ENCODE measurements around the gene TACC3. TPM values are rescaled to one million over a fixed set of nuclear protein-coding genes. Genes with fewer than 3 reads are reported as not detected.
A peak's percentile ranks its signal among the peaks of the same experiment; 100 is the strongest.

TACC3 gene
- total RNA-seq, 5 donors from 2014 or later (not counting 1 experiment from before 2014, with no cell fraction given) = 100 to 138 (median 127) TPM

DNA sequence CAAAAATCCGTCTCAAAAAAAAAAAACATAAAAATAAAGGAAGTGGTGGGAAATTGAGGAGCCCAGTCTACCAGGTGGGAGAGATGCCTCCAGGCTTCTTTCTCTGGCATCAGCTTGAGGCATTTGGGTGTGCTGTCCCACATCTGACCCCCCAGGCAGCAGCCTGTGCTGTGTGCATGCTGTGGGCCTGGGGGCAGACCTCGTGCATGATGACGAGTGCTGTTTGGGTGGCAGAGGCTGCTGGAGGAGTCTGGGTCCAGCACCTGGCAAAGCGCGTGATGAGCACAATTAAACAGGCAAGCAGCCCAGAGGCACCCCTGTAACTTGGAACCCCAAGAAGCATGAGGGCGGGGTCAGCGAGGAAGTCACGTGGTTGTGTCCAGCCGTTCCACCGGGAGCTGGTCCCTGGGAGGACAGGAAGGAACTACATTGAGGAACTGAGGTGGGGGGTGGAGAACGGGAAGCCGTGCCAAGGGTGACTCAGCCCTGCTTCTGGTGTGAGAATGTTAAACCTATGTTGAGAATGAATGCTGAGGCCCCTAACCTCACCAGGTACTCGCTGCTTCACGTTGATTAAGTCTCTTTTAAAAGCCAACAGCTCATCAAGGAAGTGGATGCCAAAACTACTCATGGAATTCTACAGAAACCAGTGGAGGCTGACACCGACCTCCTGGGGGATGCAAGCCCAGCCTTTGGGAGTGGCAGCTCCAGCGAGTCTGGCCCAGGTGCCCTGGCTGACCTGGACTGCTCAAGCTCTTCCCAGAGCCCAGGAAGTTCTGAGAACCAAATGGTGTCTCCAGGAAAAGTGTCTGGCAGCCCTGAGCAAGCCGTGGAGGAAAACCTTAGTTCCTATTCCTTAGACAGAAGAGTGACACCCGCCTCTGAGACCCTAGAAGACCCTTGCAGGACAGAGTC is 6.1 kb downstream of the TACC3 start:
- no peak overlapping the region for H3K27ac Mint-ChIP-seq
- DNase-seq = no peak
- ChIA-PET CTCF (interaction anchor here (0.9 to 6.1 kb wide), 3 partner anchors 34 to 36 kb away, joined by 3 to 75 read pairs (median 28); no protein-coding TSS in a partner anchor), POLR2A (no interaction called here)
- H3K9me3 ChIP-seq = no peaks in the 10 kb centered on the region
- peaks cover 20 to 57% of the 10 kb centered on the region in 2 donors for H3K36me3 ChIP-seq (ENCODE audit: control insufficient read depth in 2 of 2, extremely low read depth in 1 of 2, insufficient read depth in 1 of 2, low read length in 1 of 2)
- H3K27ac ChIP-seq (ENCODE audit: low read length) = no peak overlapping the region
- WGBS (ENCODE audit: insufficient coverage) = 87% methylated on average over 17 of the region's 18 CpGs
- peaks cover 14 to 85% of the 10 kb centered on the region in 2 experiments for H3K4me1 ChIP-seq (ENCODE audit: control insufficient read depth in 1 of 2, extremely low read depth in 1 of 2, insufficient read depth in 2 of 2, low read length in 2 of 2)
- H3K27me3 Mint-ChIP-seq = no peaks in the 10 kb centered on the region
- no peaks in the 10 kb centered on the region for H3K27me3 ChIP-seq (replicated peaks in 1 of 2; ENCODE audit: control insufficient read depth in 2 of 2, extremely low read depth in 1 of 2, insufficient read depth in 2 of 2, low read length in 1 of 2)
- peaks cover 31% of the 10 kb centered on the region for H3K36me3 Mint-ChIP-seq
- no peak for ATAC-seq (replicated peaks in 1 of 4)
- H3K9me3 Mint-ChIP-seq = no peaks in the 10 kb centered on the region
- peak overlapping the region in 1 of 3 donors; percentile 86 for H3K4me3 Mint-ChIP-seq
- H3K4me1 Mint-ChIP-seq = peaks cover 59 to 72% (median 65%) of the 10 kb centered on the region in 3 donors
- H3K4me3 ChIP-seq (ENCODE audit: control insufficient read depth in 1 of 2, extremely low read depth in 1 of 2, low read length in 1 of 2) = no peak overlapping the region

DNA sequence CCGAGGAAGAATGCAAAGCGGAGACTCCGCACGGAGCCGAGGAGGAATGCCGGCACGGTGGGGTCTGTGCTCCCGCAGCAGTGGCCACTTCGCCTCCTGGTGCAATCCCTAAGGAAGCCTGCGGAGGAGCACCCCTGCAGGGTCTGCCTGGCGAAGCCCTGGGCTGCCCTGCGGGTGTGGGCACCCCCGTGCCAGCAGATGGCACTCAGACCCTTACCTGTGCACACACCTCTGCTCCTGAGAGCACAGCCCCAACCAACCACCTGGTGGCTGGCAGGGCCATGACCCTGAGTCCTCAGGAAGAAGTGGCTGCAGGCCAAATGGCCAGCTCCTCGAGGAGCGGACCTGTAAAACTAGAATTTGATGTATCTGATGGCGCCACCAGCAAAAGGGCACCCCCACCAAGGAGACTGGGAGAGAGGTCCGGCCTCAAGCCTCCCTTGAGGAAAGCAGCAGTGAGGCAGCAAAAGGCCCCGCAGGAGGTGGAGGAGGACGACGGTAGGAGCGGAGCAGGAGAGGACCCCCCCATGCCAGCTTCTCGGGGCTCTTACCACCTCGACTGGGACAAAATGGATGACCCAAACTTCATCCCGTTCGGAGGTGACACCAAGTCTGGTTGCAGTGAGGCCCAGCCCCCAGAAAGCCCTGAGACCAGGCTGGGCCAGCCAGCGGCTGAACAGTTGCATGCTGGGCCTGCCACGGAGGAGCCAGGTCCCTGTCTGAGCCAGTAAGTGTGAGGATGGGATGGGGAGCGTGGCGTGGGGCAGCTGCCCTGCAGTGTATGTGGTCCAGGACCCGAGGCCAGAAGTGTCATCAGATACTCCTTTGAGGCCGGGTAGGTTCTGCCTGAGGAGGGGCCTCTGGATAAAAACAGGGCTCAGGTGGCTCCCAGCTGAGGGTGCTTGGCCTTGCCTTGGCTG is 7.0 kb downstream of the TACC3 start:
- peak overlapping the region in 1 of 3 donors; percentile 35 for H3K4me3 Mint-ChIP-seq
- no peak overlapping the region for H3K27ac Mint-ChIP-seq
- ATAC-seq (replicated peaks in 1 of 4) = no peak

DNA sequence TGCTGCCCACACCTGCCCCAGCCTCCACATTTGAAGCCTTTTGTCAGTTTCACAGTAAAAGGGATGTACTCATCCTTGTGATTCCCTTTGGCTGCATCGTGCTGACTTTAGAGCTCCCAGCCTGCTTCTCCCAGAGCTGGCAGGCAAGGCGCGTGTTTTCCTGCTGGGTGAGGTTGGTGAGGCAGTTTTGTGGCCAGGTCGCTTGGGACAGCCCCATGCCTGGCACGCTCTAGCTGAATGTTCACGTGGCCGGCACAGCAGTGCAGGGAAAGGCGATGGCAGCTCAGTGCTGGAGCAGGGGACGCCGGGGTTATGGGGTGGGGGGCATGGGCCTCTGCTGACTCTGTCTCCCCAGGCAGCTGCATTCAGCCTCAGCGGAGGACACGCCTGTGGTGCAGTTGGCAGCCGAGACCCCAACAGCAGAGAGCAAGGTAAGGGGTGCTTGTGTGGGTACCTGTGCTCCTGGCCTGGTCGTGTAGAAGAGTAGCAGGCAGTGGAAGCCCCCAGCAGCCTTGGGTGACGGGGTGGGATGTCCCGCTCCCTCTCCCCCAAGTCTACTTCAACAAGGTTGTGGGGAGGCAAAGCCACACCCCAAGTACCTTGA is 9.3 kb downstream of the TACC3 start:
- no peak overlapping the region for H3K27ac Mint-ChIP-seq
- DNase-seq (no peak), ATAC-seq (replicated peaks in 1 of 4) (no peak)
- Histone ChIP-seq H3K27ac (ENCODE audit: low read length) (no peak overlapping the region), H3K27me3 (replicated peaks in 1 of 2; ENCODE audit: control insufficient read depth in 2 of 2, extremely low read depth in 1 of 2, insufficient read depth in 2 of 2, low read length in 1 of 2) (no peaks in the 10 kb centered on the region), H3K4me3 (ENCODE audit: control insufficient read depth in 1 of 2, extremely low read depth in 1 of 2, low read length in 1 of 2) (no peak overlapping the region), H3K36me3 (ENCODE audit: control insufficient read depth in 2 of 2, extremely low read depth in 1 of 2, insufficient read depth in 1 of 2, low read length in 1 of 2) (peaks cover 28 to 77% of the 10 kb centered on the region in 2 donors), H3K4me1 (ENCODE audit: control insufficient read depth in 1 of 2, extremely low read depth in 1 of 2, insufficient read depth in 2 of 2, low read length in 2 of 2) (peaks cover 4 to 55% of the 10 kb centered on the region in 2 experiments), H3K9me3 (no peaks in the 10 kb centered on the region)
- POLR2A ChIA-PET = no interaction called here
- no peak overlapping the region for H3K4me3 Mint-ChIP-seq
- H3K27me3 Mint-ChIP-seq = no peaks in the 10 kb centered on the region
- H3K9me3 Mint-ChIP-seq = no peaks in the 10 kb centered on the region
- H3K36me3 Mint-ChIP-seq = peaks cover 38% of the 10 kb centered on the region
- WGBS (ENCODE audit: insufficient coverage) = 92% methylated on average over 13 of the region's 16 CpGs
- CTCF ChIA-PET = interaction anchor here (0.6 to 2.3 kb wide), 4 partner anchors 28 to 43 kb away, joined by 4 to 13 read pairs (median 6); no protein-coding TSS in a partner anchor
- peaks cover 32 to 44% (median 38%) of the 10 kb centered on the region in 3 donors for H3K4me1 Mint-ChIP-seq

More for the DNA sequence above, 7.0 kb downstream of the TACC3 start:
- H3K4me1 ChIP-seq (ENCODE audit: control insufficient read depth in 1 of 2, extremely low read depth in 1 of 2, insufficient read depth in 2 of 2, low read length in 2 of 2) = peaks cover 6 to 78% of the 10 kb centered on the region in 2 experiments
- H3K27ac ChIP-seq (ENCODE audit: low read length) = no peak overlapping the region
- H3K27me3 ChIP-seq (replicated peaks in 1 of 2; ENCODE audit: control insufficient read depth in 2 of 2, extremely low read depth in 1 of 2, insufficient read depth in 2 of 2, low read length in 1 of 2) = no peaks in the 10 kb centered on the region
- no peak for DNase-seq
- POLR2A ChIA-PET = no interaction called here
- H3K36me3 ChIP-seq (ENCODE audit: control insufficient read depth in 2 of 2, extremely low read depth in 1 of 2, insufficient read depth in 1 of 2, low read length in 1 of 2) = peaks cover 22 to 67% of the 10 kb centered on the region in 2 donors
- CTCF ChIA-PET = interaction anchor here (0.8 to 6.1 kb wide), 4 partner anchors 35 to 37 kb away, joined by 3 to 75 read pairs (median 8); no protein-coding TSS in a partner anchor
- WGBS (ENCODE audit: insufficient coverage) = 96% methylated on average over 21 of the region's 31 CpGs
- peaks cover 38% of the 10 kb centered on the region for H3K36me3 Mint-ChIP-seq
- no peaks in the 10 kb centered on the region for H3K27me3 Mint-ChIP-seq
- no peaks in the 10 kb centered on the region for H3K9me3 ChIP-seq
- no peak overlapping the region for H3K4me3 ChIP-seq (ENCODE audit: control insufficient read depth in 1 of 2, extremely low read depth in 1 of 2, low read length in 1 of 2)
- H3K4me1 Mint-ChIP-seq = peaks cover 49 to 63% (median 56%) of the 10 kb centered on the region in 3 donors
- H3K9me3 Mint-ChIP-seq = no peaks in the 10 kb centered on the region

DNA sequence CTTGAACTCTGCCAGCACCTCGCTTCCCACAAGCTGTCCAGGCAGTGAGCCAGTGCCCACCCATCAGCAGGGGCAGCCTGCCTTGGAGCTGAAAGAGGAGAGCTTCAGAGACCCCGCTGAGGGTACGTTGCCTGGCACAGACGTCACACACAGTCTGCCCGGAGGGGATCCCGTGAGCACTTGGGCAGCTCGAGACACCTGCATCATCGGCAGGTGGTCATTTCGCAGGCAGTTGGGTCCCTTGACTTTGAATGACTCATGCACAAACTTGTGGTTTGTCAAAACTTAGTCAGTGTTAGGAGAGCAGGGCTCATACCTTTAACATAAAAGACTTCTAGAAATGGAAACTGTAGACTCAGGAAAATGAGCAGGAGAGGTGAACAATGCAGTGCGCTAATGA is 9.9 kb downstream of the TACC3 start:
- H3K27ac Mint-ChIP-seq = no peak overlapping the region
- H3K36me3 Mint-ChIP-seq = peaks cover 38% of the 10 kb centered on the region
- no peaks in the 10 kb centered on the region for H3K9me3 ChIP-seq
- no peaks in the 10 kb centered on the region for H3K27me3 ChIP-seq (replicated peaks in 1 of 2; ENCODE audit: control insufficient read depth in 2 of 2, extremely low read depth in 1 of 2, insufficient read depth in 2 of 2, low read length in 1 of 2)
- no peaks in the 10 kb centered on the region for H3K9me3 Mint-ChIP-seq
- H3K36me3 ChIP-seq (ENCODE audit: control insufficient read depth in 2 of 2, extremely low read depth in 1 of 2, insufficient read depth in 1 of 2, low read length in 1 of 2) = peaks cover 34 to 80% of the 10 kb centered on the region in 2 donors
- no peak overlapping the region for H3K4me3 Mint-ChIP-seq
- no peaks in the 10 kb centered on the region for H3K27me3 Mint-ChIP-seq
- CTCF ChIA-PET = no interaction called here
- ATAC-seq (replicated peaks in 1 of 4) = no peak
- 51% methylated on average over 7 of the region's 10 CpGs for WGBS (ENCODE audit: insufficient coverage)
- DNase-seq = no peak
- H3K27ac ChIP-seq (ENCODE audit: low read length) = no peak overlapping the region
- no peak overlapping the region for H3K4me3 ChIP-seq (ENCODE audit: control insufficient read depth in 1 of 2, extremely low read depth in 1 of 2, low read length in 1 of 2)
- H3K4me1 ChIP-seq (ENCODE audit: control insufficient read depth in 1 of 2, extremely low read depth in 1 of 2, insufficient read depth in 2 of 2, low read length in 2 of 2) = peaks cover under 1 to 49% of the 10 kb centered on the region in 2 experiments
- H3K4me1 Mint-ChIP-seq = peaks cover 29 to 39% (median 34%) of the 10 kb centered on the region in 3 donors
- POLR2A ChIA-PET = no interaction called here

DNA sequence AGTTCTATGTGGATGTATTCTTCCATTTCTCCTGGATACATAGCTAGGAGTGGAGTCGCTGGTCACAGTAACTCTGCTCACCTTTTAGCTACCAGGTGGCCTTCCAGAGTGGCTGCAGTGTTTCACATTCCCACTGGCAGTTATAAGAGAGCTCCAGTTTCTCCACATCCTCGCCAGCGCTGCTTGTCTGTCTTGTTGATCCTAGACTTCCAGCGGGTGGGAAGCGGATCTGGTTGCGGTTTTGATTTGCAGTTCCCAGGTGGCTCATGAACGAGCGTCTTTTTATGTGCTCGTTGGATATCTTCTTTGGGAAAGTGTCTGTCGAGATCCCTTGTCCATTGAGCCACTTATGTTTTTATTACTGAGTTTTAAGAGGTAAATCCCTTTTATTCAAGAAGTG is 11.6 kb downstream of the TACC3 start:
- no peaks in the 10 kb centered on the region for H3K27me3 ChIP-seq (replicated peaks in 1 of 2; ENCODE audit: control insufficient read depth in 2 of 2, extremely low read depth in 1 of 2, insufficient read depth in 2 of 2, low read length in 1 of 2)
- ChIA-PET POLR2A (no interaction called here), CTCF (interaction anchor here (0.8 to 1.0 kb wide), 2 partner anchors 40 kb away, joined by 3 read pairs; no protein-coding TSS in a partner anchor)
- Mint-ChIP-seq H3K27me3 (no peaks in the 10 kb centered on the region), H3K9me3 (no peaks in the 10 kb centered on the region), H3K4me3 (no peak overlapping the region), H3K4me1 (peaks cover 13 to 22% (median 21%) of the 10 kb centered on the region in 3 donors), H3K27ac (no peak overlapping the region), H3K36me3 (peaks cover 40% of the 10 kb centered on the region)
- DNase-seq (no peak), ATAC-seq (replicated peaks in 1 of 4) (no peak)
- H3K27ac ChIP-seq (ENCODE audit: low read length) = no peak overlapping the region
- no peaks in the 10 kb centered on the region for H3K9me3 ChIP-seq
- WGBS (ENCODE audit: insufficient coverage) = 100% methylated on average over 7 of the region's 10 CpGs
- H3K4me1 ChIP-seq (ENCODE audit: control insufficient read depth in 1 of 2, extremely low read depth in 1 of 2, insufficient read depth in 2 of 2, low read length in 2 of 2) = peaks cover 0 to 35% of the 10 kb centered on the region in 2 experiments
- no peak overlapping the region for H3K4me3 ChIP-seq (ENCODE audit: control insufficient read depth in 1 of 2, extremely low read depth in 1 of 2, low read length in 1 of 2)
- peaks cover 42 to 83% of the 10 kb centered on the region in 2 donors for H3K36me3 ChIP-seq (ENCODE audit: control insufficient read depth in 2 of 2, extremely low read depth in 1 of 2, insufficient read depth in 1 of 2, low read length in 1 of 2)
